ENCODE measurements around the gene ARMC5. TPM values are rescaled to one million over a fixed set of nuclear protein-coding genes. Genes with fewer than 3 reads are reported as not detected.

ARMC5 gene
- total RNA-seq, 1 experiment from 2014 or later = 6.7 TPM

DNA sequence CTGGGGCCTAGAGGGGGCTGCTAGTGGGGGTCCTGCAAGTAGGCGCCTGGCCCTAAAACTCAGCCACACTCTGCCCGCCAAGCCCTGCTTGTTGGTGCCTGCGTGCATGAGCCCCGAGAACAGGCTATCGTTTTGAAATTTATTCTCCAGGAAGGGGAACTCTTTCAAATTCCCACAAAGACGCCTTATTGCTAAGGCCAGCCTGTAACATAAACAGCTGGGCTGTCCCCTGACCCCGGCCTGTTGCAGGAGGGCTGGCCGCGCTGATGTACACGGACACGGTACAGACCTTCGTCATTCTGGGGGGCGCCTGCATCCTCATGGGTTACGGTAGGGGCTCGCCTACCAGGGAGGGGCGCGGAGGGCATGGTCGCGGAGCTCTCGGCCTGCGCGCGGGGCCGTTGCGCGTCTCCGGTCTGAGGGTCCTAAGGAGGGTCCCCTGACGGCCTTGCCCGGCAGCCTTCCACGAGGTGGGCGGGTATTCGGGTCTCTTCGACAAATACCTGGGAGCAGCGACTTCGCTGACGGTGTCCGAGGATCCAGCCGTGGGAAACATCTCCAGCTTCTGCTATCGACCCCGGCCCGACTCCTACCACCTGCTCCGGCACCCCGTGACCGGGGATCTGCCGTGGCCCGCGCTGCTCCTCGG lies 27.9 kb downstream of the ARMC5 start:
- no peak for DNase-seq
- peaks cover 7% of the 10 kb centered on the region; the same call in 1 of the 2 replicates for H3K4me1 ChIP-seq
- H3K27me3 ChIP-seq = no peaks in the 10 kb centered on the region
- H3K4me3 ChIP-seq = no peak overlapping the region
- H3K9me3 ChIP-seq (replicated peaks) = no peaks in the 10 kb centered on the region
- no peaks in the 10 kb centered on the region; the same call in 1 of the 2 replicates for H3K36me3 ChIP-seq
- H3K27ac ChIP-seq = no peak overlapping the region

DNA sequence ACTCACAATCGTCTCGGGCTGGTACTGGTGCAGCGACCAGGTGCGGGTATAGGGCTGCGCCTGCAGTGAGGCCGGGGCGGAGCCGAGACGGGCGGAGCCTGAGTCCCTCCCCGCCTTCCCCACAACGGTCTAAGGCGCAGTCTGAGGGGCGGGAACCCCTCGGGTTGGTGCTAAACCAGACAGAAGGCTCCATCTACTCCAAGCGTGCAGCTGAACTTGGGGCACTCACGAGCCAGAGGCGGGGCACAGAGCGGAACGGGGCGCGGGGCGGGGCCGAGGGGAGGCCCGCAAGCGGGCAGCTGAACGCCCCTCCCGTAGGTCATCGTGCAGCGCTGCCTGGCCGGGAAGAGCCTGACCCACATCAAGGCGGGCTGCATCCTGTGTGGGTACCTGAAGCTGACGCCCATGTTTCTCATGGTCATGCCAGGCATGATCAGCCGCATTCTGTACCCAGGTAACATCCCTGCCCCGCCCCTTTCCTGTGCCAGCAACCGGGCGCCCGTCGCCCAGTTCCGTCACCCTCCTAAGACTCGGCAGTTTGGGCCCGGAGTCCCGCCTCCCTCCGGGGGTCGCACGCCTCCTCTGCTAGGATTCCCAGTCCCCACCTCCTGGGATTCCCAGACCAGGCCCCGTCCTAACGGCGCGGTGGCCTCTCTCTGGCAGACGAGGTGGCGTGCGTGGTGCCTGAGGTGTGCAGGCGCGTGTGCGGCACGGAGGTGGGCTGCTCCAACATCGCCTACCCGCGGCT lies 28.6 kb downstream of the ARMC5 start:
- Histone ChIP-seq H3K27ac (no peak overlapping the region), H3K4me3 (no peak overlapping the region), H3K4me1 (peaks cover 7% of the 10 kb centered on the region; the same call in 1 of the 2 replicates), H3K27me3 (no peaks in the 10 kb centered on the region), H3K9me3 (replicated peaks) (no peaks in the 10 kb centered on the region), H3K36me3 (no peaks in the 10 kb centered on the region; the same call in 1 of the 2 replicates)
- DNase-seq = no peak

DNA sequence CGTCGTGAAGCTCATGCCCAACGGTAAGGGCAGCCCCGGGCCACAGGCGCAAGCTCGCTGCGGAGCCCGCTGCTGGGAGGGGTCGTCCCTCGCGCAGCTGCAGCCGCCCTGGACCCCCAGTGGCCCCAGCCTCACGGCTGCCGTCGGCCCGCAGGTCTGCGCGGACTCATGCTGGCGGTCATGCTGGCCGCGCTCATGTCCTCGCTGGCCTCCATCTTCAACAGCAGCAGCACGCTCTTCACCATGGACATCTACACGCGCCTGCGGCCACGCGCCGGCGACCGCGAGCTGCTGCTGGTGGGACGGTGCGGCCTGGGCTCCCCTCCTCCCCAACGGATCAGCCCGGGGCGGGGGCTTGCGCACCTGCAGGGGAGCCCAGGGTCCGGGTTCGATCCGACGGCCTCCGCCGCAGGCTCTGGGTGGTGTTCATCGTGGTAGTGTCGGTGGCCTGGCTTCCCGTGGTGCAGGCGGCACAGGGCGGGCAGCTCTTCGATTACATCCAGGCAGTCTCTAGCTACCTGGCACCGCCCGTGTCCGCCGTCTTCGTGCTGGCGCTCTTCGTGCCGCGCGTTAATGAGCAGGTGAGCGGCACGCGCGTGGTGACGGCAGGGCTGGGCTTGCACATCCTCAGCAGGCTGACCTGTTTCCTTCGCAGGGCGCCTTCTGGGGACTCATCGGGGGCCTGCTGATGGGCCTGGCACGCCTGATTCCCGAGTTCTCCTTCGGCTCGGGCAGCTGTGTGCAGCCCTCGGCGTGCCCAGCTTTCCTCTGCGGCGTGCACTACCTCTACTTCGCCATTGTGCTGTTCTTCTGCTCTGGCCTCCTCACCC lies 29.4 kb downstream of the ARMC5 start:
- Histone ChIP-seq H3K4me1 (peaks cover 7% of the 10 kb centered on the region; the same call in 1 of the 2 replicates), H3K9me3 (replicated peaks) (no peaks in the 10 kb centered on the region), H3K36me3 (peaks cover 3% of the 10 kb centered on the region; the same call in 1 of the 2 replicates), H3K27me3 (no peaks in the 10 kb centered on the region), H3K4me3 (no peak overlapping the region), H3K27ac (no peak overlapping the region)
- DNase-seq = no peak

DNA sequence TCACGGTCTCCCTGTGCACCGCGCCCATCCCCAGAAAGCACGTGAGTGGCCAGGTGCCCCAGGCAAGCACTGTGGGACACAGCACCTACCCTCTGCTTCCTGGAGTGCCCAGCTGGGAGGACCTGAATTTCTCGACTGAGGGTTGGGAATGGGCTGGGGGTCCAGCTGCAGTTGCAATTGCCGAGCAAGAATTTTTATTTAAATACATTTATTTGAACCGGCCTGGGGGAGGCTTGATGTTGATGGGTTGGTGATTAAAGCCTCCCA lies 29.9 kb downstream of the ARMC5 start:
- DNase-seq = no peak
- H3K9me3 ChIP-seq (replicated peaks) = no peaks in the 10 kb centered on the region
- peaks cover 7% of the 10 kb centered on the region; the same call in 1 of the 2 replicates for H3K4me1 ChIP-seq
- peaks cover 3% of the 10 kb centered on the region; the same call in 1 of the 2 replicates for H3K36me3 ChIP-seq
- no peak overlapping the region for H3K27ac ChIP-seq
- H3K4me3 ChIP-seq = no peak overlapping the region
- H3K27me3 ChIP-seq = no peaks in the 10 kb centered on the region

DNA sequence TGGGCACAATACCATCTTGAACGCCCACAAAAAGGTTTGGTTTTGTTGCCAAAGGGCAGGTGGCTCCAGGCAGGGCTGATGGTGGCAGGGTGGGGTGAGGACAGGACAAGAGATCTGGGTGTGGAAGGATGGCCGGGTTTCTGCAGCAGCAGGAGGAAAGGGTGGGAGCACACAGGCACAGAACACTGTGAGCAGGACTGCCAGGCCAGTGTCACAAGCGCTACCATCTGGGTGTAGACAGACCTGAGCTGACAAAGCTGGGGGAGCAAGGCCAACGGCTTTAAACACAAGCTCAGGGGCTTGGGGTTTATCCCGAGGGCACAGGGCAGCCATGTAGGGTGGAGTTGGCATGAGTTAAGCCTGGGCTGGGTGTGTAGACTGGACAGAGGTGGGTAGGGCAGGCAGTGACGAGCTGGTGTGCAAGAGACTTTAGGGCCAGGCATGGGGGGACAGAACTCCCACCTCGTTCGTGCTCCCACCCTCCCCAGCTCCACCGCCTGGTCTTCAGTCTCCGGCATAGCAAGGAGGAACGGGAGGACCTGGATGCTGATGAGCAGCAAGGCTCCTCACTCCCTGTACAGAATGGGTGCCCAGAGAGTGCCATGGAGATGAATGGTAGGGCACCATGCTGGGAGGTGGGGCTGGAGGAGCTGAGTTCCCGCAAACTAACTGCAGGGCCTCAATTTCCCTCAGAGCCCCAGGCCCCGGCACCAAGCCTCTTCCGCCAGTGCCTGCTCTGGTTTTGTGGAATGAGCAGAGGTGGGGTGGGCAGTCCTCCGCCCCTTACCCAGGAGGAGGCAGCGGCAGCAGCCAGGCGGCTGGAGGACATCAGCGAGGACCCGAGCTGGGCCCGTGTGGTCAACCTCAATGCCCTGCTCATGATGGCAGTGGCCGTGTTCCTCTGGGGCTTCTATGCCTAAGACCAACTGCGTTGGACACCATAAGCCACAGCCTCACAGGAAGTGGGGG lies 30.6 kb downstream of the ARMC5 start:
- Histone ChIP-seq H3K36me3 (peaks cover 3% of the 10 kb centered on the region; the same call in 1 of the 2 replicates), H3K27ac (no peak overlapping the region), H3K27me3 (no peaks in the 10 kb centered on the region), H3K9me3 (replicated peaks) (no peaks in the 10 kb centered on the region), H3K4me3 (no peak overlapping the region), H3K4me1 (peaks cover 7% of the 10 kb centered on the region; the same call in 1 of the 2 replicates)
- no peak for DNase-seq

DNA sequence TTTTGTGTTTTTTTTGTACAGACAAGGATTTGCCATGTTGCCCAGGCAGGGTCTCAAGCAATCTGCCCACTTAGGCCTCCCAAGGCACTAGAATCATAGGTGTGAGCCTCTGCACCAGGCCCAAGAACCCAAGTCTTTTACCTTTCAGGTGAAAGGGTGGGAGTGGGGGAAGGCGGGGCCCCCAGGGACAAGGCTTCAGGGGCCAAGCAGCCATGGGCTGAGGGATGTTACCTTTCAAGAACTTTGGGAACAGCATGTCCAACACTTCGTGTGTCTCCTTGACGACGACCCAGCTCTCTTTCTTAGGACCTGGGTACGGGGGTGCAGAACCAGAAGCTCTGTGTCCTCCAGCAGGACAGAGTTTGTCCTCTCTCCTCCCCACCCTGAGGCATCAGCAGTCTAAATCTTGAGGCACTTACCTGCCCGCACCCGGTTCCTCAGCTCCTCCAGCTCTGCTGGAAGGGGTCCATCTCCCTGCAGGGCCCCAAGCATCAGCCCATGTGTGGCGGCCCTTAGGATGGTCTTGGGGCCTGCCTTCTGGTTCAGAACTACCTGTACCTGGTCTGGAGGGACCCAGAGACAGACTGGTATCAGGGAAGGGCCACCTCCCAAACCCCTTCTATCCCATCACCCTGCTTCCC lies 32.6 kb downstream of the ARMC5 start:
- H3K4me1 ChIP-seq = no peaks in the 10 kb centered on the region
- peaks cover 3% of the 10 kb centered on the region; the same call in 1 of the 2 replicates for H3K36me3 ChIP-seq
- H3K9me3 ChIP-seq (replicated peaks) = no peaks in the 10 kb centered on the region
- no peak overlapping the region for H3K4me3 ChIP-seq
- no peak overlapping the region for H3K27ac ChIP-seq
- H3K27me3 ChIP-seq = no peaks in the 10 kb centered on the region
- no peak for DNase-seq

DNA sequence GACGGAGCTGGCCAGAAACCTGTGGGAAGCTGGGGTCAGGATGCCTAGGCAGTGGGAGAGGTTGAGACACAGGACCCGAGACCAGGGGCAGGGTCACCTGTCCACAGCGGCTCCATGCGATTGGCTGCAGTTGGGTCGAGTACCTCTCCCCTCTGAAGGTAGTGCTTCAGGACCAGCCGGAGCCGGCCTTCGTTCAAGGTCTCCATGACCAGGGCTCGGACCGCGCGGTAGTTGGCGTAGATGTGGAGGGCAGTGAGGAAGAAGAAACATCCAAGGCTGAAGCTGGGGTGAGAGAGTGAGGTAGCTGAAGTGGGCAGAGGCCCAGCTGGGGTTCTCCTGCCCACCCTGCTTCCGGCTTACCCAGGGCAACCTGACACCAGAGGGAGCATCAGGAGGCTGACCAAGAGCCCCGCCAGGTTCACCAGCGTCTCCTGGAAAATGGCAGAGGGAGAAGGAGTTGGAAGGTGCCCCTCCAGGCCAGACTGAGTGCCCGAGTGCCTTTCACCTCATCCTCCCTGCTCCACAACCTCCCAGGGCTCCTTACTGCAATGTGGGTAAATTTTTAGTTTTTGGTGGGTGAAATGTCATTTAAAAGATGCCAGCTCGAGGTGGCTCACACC lies 34.3 kb downstream of the ARMC5 start:
- Histone ChIP-seq H3K36me3 (peaks cover 3% of the 10 kb centered on the region; the same call in 1 of the 2 replicates), H3K9me3 (replicated peaks) (no peaks in the 10 kb centered on the region), H3K27me3 (no peaks in the 10 kb centered on the region), H3K27ac (no peak overlapping the region), H3K4me3 (no peak overlapping the region), H3K4me1 (no peaks in the 10 kb centered on the region)
- DNase-seq = no peak

DNA sequence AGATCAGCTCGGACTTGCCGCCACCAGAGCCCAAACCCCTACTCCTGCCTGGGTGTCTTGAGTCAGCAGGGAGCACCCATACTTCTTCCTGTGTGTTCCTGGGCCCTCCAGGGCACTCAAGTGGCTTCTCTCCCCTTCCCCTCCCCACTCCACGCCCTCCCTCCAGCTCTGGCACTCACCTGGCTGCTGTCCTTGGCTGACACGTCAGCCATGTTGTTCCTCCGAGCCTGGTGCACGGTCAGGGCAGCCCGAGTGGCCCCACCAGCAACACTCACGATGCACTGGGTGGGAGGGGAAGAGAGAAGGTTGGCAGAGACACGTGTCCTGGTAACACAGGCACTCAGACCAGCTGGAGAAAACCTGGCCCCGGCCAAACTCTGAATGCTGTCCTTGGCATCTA lies 37.4 kb downstream of the ARMC5 start:
- H3K4me3 ChIP-seq = no peak overlapping the region
- H3K36me3 ChIP-seq = peaks cover 3% of the 10 kb centered on the region; the same call in 1 of the 2 replicates
- no peaks in the 10 kb centered on the region for H3K9me3 ChIP-seq (replicated peaks)
- no peaks in the 10 kb centered on the region for H3K4me1 ChIP-seq
- DNase-seq = no peak
- no peak overlapping the region for H3K27ac ChIP-seq
- H3K27me3 ChIP-seq = no peaks in the 10 kb centered on the region

DNA sequence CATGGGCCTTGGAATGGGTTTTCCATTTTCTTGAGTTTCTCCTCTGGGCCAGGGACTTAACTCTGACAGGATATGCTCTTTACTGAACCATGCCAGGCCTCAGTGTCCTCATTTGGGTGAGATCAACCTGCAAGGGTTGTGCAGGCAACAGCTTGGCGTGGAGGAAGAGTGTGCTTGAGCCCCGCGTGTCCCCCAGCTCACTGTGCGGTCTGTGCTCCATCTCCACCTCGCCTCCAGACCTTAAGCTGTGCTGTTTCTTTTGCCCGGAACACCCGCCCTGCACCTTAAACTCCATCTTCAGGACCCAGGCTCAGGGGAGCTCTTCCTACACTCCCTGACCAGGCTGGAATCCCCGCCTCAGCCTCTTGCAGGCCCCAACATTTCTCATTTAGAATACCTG lies 39.2 kb downstream of the ARMC5 start:
- no peak overlapping the region for H3K4me3 ChIP-seq

DNA sequence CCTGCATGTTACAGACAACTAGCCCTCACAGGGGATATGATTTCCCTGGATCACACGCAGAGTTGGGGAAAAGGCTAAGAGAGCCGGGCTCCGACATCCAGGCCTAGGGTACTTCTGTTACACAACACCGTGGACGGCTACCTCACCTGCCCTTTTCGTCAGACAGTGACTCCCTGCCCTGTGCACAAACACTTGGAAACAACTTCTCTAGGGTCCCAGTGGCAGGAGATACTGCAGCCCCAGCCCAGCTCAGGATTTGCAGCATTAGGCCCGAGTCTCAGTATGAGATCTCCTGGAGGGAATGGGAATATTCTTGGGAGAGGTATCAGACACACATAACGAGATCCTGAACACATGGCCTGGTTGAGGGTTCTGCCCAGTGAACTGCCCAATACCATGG lies 40.6 kb downstream of the ARMC5 start:
- H3K4me1 ChIP-seq = no peaks in the 10 kb centered on the region
- H3K36me3 ChIP-seq = no peaks in the 10 kb centered on the region
- no peaks in the 10 kb centered on the region for H3K9me3 ChIP-seq (replicated peaks)
- H3K27ac ChIP-seq = no peak overlapping the region
- DNase-seq = no peak
- H3K27me3 ChIP-seq = no peaks in the 10 kb centered on the region
- H3K4me3 ChIP-seq = no peak overlapping the region

More for the DNA sequence above, 39.2 kb downstream of the ARMC5 start:
- Histone ChIP-seq H3K4me1 (no peaks in the 10 kb centered on the region), H3K27me3 (no peaks in the 10 kb centered on the region), H3K9me3 (replicated peaks) (no peaks in the 10 kb centered on the region), H3K27ac (no peak overlapping the region), H3K36me3 (peaks cover 1% of the 10 kb centered on the region; the same call in 1 of the 2 replicates)
- no peak for DNase-seq

DNA sequence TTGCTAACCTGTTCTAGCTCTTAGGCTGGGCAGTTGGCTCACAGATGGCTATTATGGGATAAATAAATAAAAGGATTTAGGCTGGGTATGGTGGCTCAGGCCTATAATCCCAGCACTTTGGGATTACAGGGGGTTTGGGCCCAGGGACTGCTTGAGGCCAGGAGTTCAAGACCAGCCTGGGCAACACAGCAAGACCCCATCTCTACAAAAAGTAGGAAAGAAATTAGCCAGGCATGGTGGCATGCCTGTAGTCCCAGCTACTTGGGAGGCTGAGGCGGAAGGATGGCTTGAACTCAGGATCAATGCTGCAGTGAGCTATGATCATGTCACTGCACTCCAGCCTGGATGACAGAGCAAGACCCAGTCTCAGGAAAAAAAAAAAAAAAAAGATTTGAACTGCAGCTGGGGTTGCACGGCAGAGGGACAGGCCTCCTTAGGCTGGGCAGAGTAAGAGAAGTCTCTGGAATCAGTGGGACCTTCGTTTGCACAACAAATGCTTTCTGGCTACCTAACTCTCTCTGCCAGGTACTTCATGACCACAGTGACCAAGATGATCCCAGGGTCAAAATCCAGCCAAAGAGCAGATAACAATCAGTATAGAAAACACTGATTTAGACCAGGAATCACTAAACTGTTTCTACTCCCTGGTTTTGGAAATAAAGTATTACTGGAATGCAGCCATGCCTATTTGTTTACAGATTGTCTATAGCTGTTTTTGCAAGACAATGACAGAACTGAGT lies 42.1 kb downstream of the ARMC5 start:
- no peak for DNase-seq
- no peaks in the 10 kb centered on the region for H3K9me3 ChIP-seq (replicated peaks)
- no peaks in the 10 kb centered on the region; the same call in 1 of the 2 replicates for H3K36me3 ChIP-seq
- H3K27ac ChIP-seq = no peak overlapping the region
- no peak overlapping the region for H3K4me3 ChIP-seq
- no peaks in the 10 kb centered on the region for H3K4me1 ChIP-seq
- no peaks in the 10 kb centered on the region for H3K27me3 ChIP-seq

DNA sequence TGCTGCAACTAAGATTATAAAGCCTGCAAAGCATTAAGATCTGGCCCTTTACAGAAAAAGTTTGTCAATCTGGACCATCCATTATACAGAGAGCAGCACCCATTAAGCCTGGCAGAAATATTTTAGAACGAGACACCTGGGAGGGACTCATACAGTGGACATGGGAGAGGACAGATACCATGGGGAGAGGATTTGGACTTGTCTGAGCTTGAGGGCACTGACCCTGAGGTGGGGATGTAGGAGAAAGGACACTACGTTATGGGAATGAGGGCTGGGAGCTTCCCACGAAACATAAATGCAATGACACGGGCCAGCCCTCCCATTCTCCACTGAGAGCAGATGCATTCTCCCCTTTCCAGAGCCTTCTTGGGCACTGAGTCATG lies 42.7 kb downstream of the ARMC5 start:
- H3K27me3 ChIP-seq = no peaks in the 10 kb centered on the region
- H3K27ac ChIP-seq = no peak overlapping the region
- H3K36me3 ChIP-seq = no peaks in the 10 kb centered on the region; the same call in 1 of the 2 replicates
- H3K4me3 ChIP-seq = no peak overlapping the region
- no peaks in the 10 kb centered on the region for H3K9me3 ChIP-seq (replicated peaks)
- no peak for DNase-seq
- no peaks in the 10 kb centered on the region for H3K4me1 ChIP-seq

DNA sequence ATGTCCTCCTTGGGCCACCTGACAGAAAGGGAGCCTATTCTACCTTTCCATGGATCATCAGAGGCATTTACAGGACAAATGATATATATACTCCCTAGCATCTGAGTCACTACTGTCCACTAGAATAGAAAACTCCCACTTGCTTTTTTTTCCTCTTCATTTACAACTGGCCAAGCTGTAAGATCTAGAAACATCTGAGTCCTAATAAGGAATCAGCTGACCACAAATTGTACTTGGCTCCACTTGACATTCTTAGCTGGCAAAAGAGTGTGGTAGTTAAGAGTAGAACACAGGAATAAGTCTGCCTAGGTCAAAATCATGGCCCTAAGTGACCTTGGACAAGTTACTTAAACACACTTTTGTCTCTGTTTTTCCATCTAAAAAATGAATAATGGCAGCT lies 43.7 kb downstream of the ARMC5 start:
- H3K27ac ChIP-seq = no peak overlapping the region
- no peaks in the 10 kb centered on the region for H3K9me3 ChIP-seq (replicated peaks)
- no peaks in the 10 kb centered on the region for H3K27me3 ChIP-seq
- no peak overlapping the region for H3K4me3 ChIP-seq
- DNase-seq = no peak
- peaks cover 1% of the 10 kb centered on the region; the same call in 1 of the 2 replicates for H3K36me3 ChIP-seq
- H3K4me1 ChIP-seq = no peaks in the 10 kb centered on the region

Data from SJCRH30 (cell line).